Measurements from ENCODE around the gene GPATCH8.
A peak's percentile ranks its signal among the peaks of the same experiment; 100 is the strongest.

The GPATCH8 gene

DNA sequence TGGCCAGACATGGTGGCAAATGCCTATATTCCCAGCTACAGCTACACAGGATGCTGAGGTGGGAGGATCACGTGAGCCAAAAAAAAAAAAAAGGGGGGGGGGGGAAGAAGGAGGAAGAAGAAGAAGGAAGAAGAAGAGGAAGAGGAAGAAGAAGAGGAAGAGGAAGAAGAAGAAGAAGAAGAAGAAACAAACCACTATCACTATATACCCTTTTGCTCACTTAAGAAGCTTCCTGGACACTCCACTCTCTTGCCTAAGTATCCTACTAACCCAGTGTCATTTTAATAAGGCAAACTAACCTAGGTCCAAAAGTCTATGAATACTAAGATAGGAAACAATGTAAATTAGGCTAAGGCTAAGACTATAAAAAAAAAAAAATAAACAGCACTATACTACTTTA, 54.8 kb downstream of the GPATCH8 start:
- DNase-seq, result no peak

- no peak for DNase-seq
Measured at GRCh38 chr17:44444735-44445105, 58.5 kb downstream of the GPATCH8 start.

DNA sequence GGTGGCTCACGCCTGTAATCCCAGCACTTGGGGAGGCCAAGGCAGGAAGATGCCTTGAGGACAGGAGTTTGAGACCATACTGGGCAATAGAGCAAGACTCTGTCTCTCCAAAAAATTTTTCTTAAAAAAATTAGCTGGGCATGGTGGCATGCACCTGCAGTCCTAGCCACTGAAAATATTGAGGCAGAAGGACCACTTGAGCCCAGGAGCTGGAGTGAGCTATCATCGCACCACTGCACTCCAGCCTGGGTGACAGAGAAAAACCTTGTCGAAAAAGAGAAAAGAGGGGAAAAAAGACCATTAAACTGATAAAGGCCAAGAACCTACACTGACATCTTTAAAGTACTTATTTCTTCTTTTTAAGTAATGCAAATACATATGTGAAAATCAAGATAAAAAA, 60.4 kb downstream of the GPATCH8 start:
- no peak for DNase-seq

DNA sequence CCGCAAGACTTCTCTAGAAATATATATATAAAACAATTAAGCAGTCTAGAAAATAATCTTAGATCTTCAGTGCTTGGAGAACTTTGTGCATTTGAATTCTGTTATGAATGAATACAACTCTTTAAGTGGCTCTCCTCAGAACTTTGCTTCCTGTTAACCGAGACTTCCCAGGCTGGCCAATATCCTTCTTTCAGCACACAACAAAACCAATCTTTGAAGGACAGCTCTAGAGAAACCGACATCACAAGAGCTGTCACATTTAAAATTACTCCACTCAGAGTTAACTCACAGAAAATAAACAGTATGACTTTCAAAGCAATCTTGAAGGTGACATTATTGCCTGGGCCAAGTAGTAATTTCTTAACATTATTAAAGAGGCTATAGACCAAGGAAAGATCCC, 64.0 kb downstream of the GPATCH8 start:
- DNase-seq, result no peak

GRCh38 chr17:44438636-44439035, 64.6 kb downstream of the GPATCH8 start:
- DNase-seq, result peak; percentile 49

- DNase-seq, result no peak
Measured at GRCh38 chr17:44436336-44436735, 66.9 kb downstream of the GPATCH8 start.

DNA sequence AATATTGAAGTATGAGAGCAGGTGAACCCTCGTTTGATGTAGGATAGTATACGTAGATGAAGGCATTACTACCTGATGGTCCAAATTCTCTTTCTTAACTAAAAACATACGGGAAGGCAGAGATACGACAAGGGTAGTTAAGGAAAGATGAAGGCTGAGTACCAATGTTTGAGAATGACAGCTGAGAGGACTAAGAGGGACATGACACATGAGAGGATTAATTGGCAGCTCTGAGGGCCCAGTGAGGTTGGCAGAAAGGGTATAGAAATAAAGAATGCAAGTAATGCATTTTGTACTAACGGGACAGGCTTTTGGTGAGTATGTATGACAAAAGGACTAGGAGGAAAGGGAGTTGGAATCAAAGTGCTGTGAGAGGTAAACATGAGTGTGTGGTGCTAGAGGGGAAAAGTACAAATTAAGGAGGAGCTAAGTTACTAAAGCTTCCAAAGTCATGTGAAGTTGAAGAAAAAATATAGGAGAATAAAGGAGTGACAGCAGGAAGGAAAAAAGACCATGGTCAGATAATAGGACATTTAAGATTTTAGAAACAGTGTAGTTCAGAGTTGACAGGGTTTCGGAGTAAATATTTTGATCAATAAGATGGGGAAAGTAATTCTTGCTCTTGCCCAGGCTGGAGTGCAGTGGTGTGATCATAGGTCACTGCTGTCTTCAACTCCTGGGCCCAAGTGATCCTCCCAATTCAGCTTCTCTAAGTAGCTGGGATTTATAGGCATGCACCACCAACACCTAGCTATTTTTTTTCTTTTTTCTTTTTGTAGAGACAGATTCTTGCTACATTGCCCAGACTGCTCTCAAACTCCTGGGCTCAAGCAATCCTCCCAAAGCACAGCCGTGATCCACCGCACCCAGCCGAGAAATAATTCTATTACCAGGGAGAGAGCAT, 70.7 kb downstream of the GPATCH8 start:
- DNase-seq, result no peak

- DNase-seq, result peak; percentile 55
Measured at GRCh38 chr17:44424828-44425461, 78.3 kb downstream of the GPATCH8 start.

- DNase-seq, result peak; percentile 81
Measured at GRCh38 chr17:44417553-44417952, 85.7 kb downstream of the GPATCH8 start.

DNA sequence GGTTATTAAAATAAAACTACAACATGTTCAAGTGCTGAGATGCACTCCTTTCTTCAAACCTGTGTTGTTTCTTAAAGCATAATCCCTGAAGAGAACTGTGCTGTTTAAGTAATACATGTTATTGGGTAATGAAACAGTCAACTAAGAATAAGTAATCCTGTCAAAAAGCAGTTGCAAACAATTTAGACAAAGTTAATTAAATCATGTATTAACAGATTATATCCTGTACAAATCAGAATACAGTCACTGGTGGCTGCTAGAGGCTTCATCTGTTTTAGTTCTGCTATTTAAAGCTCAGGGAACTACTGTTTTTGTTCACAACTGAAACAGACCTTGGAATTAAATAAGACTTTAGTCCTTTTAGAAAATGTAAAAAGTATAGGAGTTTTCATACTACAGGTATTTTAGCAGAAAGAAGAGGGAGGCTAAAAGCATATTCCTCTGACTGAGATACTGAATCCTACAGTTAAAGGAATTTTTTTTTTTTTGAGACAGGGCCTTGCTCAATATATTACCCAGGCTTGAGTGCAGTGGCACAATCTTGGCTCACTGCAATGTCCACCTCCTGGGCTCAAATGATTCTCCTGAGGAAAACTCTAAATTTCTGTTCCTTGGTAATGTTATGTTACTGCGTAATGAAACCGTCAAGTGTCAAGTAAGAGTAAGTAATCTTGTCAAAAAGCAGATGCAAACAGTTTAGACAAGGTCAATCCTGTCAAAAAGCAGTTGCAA, 86.5 kb downstream of the GPATCH8 start:
- no peak for DNase-seq

GRCh38 chr17:44414394-44415155, 88.6 kb downstream of the GPATCH8 start:
- DNase-seq, result no peak

DNA sequence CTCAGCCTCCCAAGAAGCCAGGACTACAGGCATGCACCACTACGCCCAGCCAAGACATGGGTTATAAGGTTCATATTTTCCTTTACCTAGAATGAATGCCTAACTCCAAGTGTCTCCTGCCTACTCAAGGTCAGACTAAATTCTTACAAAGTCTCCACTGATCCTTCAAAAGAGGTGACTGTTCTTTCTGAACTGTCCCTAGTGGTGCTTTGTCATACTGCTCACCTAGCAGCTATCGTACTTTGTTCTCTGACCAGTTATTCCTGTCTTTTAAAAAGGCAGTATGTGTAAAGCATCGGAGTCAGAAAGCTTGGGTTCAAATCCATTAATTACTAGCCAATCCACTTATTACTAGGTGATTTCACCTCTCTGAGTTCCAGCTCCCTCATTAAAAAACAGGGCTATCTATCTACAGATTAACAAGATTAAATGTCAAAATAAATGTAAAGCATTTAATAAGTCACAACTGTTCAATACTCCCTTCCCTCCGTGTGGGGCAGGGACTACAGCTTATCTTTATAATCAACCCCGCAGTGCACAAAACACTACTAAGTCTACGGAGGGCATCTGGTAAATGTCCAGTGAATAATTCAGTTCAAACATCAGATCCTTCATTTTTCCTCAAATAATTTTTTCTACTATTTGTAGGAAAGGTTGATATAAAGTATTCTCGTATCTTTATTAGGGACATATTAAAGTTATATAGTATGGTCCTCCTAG, 93.7 kb downstream of the GPATCH8 start:
- no peak for DNase-seq

- no peak for DNase-seq
Measured at GRCh38 chr17:44408786-44409185, 94.4 kb downstream of the GPATCH8 start.

- peak; percentile 82 for DNase-seq
Measured at GRCh38 chr17:44402564-44403172, 100.5 kb downstream of the GPATCH8 start.

DNA sequence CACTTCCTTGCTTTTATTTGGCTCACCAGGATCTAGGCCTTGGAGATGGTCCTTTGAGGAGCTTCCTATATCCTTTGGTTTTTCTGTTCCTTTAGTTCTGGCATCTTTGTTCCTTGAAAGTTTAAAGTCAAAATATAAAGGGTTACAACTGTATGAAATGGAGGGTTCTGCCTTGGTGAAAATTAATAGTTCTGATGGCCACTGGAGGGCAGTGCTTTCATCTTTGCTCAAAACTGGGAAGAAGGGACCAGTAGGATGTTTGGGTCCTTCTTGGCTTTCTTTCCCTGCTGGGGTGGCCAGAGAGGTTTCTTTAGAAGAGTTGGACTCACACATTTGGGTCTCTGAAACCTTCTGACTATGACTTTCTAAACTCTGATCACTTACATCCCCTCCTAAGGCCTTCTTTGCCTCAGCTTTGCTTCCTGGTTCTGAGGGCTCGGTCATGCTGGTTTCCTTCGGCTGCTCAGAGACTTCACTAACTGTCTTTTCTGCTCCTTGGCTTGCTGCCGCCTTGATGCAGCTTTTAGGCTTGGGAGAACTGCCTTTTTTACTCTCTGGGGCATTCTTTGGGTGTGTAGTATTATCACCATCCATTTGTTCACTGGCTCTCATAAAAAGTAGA, 102.9 kb downstream of the GPATCH8 start:
- peak; percentile 15 for DNase-seq

DNA sequence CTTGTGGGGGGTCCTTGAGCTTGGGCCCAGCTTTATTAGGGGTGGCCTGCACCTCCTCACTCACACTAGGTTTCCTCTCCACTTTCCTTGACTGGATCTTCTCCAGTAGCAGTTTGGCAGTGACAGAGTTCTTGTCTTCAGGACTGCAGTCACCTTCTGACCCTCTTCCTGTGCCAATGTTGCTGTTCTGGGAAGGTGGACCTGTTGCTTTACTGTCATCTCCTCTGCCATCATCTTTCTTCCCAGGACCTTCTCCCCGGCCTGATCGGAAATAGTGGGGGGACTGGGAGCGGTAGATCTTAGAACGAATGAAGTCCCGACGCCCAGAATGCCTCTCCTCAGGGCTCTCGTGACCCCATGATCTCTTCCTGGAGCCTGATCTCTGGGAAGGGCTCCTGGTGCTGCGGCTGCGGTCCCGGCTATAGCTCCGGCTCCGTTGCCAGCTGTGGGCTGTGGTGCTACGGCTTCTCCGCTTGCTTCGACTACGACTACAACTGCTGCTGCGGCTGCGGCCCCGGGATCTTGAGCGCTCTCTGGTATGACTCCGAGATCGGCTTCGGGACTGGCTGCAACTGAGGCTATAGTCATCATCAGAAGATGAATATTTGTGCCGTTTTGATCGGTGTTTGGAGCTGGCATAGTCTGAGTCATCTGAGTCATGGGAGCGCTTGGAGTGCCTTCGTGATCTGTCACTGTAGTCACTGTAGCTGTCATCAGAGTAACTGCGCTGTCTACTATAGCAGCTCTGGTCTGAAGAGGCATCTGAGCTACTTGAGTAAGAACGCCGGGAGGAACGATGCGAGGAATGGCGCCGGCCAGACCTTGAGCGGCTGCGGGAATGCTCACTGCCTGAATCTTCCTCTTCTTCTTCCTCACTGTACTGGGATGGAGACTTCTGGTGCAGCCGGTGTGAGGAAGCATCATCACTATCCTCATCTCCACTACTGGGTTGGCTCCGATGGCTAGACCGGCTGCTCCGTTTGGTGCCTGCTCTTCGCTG, 104.2 kb downstream of the GPATCH8 start:
- DNase-seq, result no peak

DNA sequence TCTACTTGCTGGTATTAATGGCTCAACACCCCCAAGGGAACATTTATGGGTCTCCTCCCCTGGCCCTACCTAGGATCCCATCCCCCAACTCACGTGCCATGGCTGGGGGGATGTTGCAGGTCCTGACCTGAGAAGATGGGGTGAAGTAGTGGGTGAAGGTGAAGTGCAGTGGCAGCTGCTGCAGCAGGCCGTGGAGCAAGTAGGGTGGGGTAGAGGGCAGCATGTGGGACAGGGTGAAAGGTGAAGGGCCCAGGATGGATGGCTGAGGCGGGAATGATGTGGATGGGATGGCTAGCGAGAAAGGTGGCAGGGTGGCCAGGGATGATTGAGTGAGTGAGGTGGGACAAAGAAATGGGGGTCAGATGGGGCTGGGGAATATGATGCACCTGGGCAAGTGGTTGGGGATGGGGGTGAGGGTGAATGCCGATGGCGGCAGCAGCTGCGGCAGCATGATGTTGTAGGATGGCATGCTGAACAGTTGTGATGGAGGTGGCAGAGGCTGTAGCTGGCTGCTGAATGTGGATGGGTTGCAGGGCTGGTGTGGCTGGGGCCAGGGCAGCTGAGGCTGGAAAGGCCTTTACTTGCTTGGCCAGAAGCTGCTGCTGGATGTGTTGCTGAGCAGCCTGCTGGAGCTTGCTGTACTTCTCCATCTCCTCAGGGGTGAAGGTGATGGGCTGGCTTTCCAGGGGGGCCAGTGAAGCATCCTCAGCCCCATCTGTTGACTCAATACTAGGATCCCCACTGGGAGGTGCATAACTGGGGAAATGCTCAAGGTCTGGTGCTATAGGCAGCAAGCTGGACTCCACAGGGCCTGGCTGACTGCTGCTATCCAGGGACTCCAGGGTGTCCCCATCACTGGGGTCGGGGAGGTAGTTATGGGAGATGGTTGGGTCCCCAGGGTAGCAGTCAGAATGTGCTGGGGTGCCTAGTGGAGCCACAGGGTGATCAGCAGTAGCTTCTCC, 105.4 kb downstream of the GPATCH8 start:
- DNase-seq, result no peak

GRCh38 chr17:44396946-44397345, 106.3 kb downstream of the GPATCH8 start:
- no peak for DNase-seq

GRCh38 chr17:44394833-44395232, 108.4 kb downstream of the GPATCH8 start:
- DNase-seq, result no peak
